Glomerular visceral epithelial cell (primary cell): ENCODE data around the gene SMC6.

ENCODE experiments used
- DNase-seq: peaks from one replicate; pipeline ENCODE4 v3.0.0-alpha.2; 2016; ENCODE audit errors: extremely low spot score

The SMC6 gene

GRCh38 chr2:17652681-17653394 is 100.8 kb downstream of the SMC6 start:
- no peak for DNase-seq

DNA sequence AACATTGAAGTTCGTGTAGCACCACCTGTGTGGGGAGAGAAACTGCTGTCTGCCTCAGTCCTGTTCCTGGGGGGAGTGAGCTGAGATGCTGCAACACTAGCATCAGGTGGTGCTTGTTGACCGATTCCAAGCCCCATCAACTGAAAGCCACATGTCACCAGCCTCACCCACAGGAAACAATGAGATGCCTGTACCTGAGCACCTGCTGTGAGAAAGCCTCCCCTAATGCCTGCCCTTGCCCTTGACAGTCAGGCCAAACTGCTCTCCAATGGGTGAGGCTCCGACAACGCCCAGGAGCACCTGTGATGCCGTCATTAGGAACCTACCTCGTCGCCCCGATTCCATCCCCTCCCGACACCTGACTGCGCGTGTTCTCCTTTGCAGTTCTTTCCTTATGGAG is 104.6 kb downstream of the SMC6 start:
- DNase-seq: no peak

GRCh38 chr2:17648581-17648980 is 105.0 kb downstream of the SMC6 start:
- DNase-seq: no peak

DNA sequence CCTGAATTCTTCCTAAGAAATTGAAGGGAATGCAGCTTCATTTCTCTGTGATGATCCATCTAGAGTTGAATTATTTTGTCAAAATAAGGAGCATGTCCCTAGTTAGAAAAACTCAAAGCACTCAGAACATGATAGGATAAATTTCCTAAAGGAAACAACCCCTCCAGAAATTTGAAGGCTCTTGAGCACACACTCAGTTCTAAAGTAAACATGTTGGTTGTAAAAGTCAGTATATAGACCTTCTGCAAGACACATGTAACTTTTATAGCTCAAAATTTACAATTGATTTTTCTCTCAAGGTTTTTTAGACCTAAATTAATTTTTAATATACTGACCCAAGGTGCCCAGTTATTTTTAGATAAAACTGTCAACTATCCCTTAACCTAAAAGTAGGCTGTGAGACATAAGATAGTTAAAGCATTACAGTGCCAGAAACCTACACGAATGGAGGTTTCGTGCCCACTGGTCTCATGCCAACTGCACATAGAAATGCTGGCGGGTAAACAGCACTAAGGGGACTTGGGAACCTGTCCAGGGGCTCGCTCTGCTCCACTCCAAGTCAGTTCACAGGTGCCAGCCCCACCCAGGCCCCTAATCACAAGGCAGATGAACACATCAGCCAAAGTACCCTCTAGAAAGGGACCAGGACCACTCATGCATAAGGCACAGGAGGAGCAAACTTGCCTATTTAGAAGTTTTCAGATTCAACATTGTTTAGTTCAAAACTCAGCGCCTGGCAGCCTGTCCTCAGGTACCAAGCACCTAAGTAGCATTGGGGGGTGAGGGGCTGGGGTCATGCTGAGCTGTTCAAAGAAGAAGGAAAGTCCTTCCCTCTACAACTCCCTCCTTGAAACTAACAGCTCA is 106.5 kb downstream of the SMC6 start:
- DNase-seq: no peak

DNA sequence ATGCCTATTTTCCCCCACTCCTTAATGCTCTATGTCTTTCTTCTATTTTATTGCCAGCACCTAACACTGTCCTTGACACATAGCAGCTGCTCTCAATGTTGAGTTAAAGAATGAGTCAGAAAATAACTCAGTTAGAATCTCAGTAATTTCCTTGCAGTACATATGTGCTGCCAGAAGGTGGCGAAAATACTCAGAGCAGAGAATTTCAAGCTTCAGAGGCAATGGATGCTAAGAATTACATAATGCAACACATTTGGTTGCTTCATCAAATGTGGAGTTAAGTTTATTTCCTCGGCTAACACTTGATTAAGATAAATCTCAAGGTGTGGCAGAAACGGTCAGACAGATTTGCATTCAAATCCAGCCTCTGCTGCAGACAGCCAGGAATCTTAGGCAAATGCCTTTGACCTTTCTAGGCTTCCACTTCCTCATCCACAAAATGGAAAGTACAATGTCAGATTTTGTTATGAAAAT is 107.5 kb downstream of the SMC6 start:
- DNase-seq: peak; percentile 65

DNA sequence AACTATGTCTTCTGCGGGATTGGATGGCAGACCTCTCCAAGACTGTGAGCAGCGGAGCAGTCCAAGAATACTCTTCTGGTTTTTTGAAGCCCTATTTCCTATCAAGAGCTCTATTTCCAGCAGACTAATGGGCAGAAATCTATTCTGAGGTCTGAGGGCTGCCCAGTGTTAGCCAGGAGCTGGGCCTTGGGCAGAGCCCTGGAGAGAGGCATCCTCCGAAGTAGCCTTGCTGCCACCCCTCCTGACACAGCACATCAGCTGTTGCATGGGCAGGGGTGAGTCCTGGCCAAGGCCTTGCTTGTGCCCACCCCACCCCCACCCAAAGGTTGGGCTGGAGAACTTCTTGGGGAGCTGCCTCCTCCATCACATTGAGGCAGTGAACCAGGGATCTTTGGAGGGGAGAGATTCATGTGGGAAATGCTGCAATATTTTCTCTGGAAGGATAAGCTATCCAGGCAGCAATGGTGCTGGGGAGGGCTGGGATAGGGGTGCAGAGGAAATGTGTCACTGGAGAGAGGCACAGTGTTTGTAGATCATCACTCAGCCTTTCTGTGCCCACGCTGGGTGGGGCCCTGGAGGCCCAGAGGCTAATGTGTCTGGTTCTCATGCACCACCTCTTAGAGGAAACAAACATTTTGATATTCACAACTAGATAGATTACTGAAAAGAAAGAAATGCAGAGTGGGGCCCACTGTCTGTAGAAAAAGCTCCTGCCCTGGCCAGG is 108.5 kb downstream of the SMC6 start:
- DNase-seq: no peak

DNA sequence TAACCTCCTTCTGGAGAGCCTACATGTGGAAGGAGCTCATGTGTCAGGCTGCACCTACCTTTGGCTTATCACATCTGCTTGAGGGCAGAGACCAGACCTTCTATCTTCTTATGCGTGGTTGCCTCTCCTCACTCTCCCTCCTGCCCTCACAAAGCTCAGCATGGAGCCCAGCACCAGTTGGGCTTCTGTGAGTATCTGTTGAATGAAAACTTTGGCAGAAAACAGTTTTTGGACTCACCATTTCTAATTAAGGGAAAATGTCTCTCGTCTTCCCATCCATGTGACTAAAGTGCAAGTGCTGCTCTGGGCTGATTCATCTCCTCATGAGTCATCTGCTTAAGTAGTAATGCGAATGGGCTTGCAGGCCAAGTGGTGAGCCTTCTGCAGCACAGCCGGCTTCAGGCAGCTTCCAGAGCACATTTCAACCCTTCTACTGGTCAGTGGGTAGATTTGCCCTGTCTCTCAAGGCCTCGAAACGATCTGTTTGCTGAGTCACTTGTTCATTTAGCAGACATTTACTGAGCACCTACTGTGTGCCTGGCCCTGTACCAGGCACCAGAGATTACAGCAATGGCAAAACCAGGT is 110.5 kb downstream of the SMC6 start:
- peak; percentile 79 for DNase-seq

- DNase-seq: no peak
Observed at GRCh38 chr2:17640406-17640805, 113.2 kb downstream of the SMC6 start.

DNA sequence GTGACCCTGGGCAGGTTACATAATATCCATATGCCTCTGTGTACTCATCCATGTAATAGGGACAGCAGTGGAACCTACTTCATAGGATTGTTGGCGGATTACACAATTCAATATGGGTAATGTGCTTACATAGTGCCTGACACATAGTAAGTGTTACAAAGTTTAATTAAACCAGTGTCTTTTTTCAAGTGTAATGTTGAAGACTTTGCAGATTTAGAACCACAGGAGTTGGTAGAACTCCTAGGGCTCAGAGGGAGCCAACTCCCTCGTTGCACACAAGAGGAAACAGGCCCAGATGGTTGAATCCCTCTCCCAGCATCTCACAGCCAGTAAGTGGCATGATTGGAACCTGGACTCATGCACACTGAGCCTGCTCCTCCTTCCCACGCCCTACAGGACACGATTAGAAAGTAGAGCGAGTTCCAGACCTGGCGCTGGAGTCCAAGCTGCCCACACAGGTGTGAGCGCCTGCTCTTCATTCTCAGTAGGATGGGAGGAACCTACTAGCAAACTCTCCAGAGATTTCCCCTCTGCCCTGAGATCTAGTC is 115.3 kb downstream of the SMC6 start:
- no peak for DNase-seq

DNA sequence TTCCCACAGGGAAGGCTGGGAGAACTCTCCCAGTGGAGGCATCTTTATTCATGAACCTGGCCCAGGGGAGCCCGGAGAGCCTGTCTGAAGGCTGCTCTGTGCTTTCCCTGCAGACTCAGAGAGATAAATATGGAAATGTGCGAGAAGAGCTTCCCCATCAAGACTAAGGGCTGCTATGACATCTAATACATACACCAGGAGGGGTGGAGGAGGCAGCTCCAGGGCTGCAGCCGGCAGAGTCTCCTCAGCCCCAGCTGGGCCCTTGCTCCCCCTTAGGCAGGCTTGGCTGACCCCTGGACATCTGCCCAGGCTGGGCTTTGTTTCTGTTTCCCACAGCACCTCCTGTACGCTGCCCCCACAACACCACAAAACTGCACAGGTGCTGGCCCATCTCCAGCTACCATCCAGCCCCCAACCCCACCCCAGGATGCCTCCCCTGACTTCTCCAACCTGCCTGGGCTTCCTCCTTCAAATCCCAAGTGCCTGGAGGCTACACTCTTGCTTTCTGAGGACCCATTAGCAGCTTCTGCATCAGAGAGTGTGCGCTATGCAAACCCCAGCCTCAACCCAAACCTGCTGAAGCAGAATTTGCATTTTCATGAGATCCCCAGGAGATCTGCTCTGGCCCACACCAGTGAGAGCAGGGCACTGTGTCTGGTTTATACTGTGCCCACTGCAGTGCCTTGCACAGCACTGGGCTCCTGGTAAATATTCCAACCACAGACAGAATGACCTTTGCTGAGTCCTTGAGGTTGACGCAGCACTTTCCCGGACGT is 116.3 kb downstream of the SMC6 start:
- no peak for DNase-seq

DNA sequence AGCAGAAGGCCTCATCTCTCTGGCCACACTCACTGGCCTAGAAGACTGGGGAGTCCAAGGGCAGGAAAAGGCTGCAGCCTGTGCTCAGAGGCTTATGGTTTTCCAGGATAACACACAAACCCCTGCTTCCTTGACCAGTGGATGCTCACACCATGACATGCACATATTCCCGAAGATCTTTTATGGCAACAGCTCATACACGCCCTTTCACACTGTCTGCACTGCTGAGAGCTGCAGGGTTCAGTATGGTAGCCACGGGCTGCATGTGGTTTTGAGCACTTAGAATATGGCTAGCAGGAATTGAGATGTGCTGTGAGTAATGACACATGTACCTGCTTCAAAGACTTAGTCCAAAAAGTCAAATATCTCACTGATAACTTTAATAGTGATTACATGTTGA is 117.4 kb downstream of the SMC6 start:
- no peak for DNase-seq

DNA sequence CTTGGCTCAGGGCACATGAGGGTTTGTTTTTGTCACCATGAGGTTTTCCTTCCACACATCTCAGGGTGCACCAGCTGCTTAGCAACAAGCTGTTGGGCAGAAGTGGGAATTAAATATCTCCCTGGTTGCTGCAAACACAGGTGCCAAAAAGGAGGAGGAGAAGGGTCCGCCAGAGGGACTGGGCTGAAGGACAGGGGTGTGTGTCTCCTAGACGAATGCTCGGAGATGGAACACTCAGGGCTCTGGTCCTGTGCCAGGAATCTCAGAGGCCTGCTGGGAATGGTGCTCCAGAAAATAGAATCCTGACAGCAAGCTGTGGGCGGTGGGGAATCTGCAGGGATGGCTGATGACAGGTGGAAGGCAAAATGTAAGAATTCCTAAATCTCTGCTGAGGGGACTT is 118.6 kb downstream of the SMC6 start:
- no peak for DNase-seq

- no peak for DNase-seq
Observed at GRCh38 chr2:17630089-17630488, 123.5 kb downstream of the SMC6 start.

DNA sequence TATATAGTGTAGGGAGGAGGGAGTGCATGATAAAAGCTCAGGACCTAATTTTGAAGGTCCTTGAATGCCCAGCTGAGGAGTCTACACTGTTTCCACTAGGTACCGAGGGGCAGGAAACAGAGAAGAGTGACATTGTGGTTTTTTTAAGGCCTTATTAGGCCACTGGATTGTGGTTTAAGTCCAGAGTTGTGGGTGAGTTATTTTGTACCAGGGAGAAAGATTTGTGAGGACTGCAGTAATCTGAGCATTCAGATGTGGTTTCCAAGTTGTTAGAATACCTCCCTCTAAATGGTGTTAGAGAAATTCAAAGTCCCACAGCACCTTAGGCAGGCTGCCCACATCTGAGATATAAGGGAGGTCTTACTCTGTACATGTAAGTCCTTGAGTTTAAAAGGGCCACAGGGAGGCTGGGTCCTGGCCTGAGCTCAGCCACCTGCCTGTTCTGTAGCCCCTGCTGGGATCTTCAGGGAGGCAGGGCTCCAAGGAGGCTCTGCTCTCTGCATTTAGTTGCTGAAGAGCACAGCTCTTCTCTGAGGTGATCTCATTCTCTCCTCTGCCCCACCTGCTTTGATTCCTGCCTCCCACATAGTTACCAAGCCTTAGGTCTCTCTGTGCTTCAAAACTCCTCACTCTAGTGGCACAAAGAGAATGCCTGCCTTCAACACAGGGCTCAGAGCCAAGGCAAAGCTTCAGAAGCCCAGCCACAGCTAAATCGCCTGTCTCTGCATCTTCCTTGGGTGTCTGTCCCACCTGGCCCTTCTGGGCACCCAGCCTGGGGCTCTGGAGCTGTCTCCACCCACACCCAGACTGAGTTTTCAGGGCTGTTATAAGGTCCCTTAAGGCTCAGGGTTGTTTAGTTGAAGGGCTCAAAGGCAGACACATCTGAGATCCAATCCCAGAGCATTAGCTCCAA is 125.0 kb downstream of the SMC6 start:
- DNase-seq: peak; percentile 35

DNA sequence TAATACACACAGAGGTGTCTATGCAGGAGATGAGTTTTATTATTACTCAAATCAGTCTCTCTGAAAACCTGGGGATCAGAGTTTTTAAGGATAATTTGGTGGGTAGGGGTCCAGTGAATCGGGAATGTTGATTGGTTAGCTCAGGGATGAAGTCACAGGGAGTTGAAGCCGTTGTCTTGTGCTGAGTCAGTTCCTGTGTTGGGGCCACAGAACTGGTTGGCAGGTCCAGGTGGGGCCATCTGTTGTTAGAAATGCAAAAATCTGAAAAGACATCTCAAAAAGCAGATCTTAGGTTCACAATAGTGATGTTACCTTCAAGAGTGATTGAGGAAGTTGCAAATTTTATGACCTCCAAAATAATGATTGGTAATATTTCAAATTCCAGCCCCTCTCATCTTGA is 126.2 kb downstream of the SMC6 start:
- no peak for DNase-seq

DNA sequence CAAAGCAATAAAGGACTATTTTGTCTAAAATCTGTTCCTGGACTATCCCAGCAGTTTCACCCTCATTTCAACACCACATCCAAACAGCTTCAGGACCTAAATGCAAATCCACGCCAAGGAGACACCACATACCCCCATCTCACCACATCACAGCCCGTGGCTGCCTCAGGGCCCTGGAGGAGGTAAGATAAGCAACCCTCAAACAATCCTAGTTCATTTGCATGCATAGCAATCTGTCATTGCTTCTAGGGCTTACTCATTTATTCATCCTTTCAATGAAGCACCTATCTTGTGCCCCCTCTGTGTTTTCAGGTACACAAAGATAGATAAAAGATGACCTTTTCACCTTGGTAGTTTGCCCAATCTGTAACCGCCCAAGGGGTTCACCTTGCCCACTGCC is 126.6 kb downstream of the SMC6 start:
- DNase-seq: no peak

DNA sequence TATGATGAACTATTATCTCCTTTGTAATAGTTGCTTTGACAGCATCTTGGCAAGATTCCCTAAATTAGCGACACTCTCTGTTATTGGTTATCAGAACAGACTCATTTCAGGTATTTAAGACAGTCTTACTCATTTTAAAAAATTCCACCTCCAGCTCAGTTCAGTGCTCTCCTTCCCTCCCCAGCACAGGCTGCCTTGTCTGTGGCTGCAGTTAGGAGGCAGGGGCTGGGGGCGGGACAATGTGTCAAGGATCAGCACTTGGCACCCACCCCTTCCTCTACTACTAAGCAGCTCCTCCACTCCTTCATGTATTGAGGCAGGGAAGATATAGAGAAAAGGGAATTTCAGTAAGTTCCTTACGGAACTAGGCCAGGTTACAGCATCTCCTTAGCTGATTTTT is 128.2 kb downstream of the SMC6 start:
- DNase-seq: no peak

DNA sequence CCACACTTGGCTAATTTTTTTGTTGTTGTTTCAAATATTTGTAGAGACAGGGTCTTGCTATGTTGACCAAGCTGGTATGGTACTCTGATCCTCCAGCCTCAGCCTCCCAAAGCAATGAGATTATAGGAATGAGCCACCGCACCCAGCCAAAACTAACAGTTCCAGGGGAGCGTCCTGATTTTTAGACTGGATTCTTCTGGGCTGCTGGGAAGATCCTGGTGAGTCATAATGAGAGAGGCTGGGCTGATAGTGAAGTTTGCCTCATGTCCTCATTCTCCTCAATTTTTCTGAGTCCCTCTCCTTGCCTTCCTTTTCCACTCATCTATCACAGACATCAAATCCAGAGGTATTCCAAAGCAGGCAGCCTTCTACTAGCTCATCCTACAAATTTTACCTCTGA is 131.8 kb downstream of the SMC6 start:
- no peak for DNase-seq

- DNase-seq: no peak
Observed at GRCh38 chr2:17620841-17621240, 132.8 kb downstream of the SMC6 start.

DNA sequence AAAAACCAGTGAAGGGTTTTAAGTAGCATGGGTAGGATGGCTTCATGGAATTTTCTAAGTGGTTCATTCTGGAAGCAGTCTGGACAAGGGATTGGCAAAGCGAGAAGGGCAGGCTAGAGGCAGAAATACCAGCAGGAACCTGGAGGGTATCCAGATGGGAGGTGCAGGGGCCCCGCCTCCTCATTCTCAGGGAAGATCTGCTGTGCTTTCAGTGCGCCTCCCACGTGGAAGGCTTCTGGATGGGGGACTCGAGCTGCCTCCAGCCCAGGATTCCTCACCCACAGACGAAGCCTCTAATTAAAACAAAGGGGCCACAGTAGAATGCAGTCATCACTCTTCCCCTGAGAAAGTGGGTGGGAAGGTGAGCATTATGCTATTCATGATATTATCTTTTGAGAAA is 133.3 kb downstream of the SMC6 start:
- DNase-seq: no peak
